ENCODE results near the gene TRPM6.
"Not testable (repeated sequence)": the region's sequence is repeated elsewhere in the genome, so short reads cannot be mapped to it uniquely, and the experiment has no call there.

The TRPM6 gene

DNA sequence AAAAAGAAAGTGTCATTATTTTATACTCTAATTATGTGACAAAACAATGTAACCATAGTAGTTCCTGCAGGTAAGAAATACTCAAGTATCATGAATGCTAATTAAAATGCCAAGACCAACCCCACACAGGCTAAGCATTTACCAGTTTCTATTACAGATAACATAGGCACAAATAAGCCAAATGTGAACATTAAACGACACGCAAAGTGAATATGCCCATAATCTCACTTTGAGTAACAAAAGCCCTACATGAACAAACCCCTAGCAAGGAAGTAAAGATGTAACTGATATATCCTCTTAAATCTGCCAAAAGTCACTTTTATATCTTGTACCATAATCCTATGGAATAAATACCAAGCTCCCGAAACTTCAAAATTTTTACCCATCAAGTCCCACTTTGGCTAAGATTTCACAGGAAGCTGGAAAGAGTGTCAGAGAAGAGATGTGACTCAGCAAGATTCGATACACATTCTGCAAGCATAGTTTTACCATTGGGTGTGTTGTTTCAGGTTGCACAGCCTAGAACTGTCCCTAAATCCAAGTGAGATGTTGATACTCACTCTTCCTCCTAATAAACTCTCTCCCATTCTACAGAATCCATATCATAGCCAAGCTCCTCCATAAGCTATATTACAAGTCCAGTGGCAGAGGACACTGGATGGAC is 28.8 kb downstream of the TRPM6 start:
- DNase-seq = no peak

DNA sequence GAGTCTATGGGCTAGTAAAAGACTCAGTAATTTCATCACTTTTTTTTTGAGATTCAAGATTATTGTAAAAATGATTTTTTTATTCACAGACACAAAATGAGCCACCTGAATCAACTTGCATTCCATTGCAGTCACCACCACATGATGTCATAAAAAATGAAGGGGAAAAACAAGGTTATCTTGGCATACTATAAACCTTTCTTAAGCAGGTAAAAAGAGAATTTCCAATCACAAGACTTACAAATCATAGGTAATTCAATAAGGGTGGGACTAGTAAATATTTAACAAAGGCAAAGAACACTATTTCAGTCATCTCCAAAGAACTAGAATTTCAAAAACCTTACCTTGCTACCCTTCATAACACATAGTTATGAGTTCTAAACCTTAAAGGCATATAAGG is 30.7 kb downstream of the TRPM6 start:
- DNase-seq = no peak

- DNase-seq = no peak
These were observed 32.6 kb downstream of the TRPM6 start for GRCh38 chr9:74855072-74855471.

DNA sequence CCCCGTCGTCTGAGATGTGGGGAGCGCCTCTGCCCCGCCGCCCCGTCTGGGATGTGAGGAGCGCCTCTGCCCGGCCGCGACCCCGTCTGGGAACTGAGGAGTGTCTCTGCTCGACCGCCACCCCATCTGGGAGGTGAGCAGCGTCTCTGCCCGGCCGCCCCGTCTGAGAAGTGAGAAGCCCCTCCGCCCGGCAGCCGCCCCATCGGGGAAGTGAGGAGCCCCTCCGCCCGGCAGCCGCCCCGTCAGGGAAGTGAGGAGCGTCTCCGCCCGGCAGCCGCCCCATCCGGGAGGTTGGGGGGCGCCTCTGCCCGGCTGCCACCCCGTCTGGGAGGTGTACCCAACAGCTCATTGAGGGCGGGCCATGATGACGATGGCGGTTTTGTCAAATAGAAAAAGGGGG is 34.7 kb downstream of the TRPM6 start:
- not testable (repeated sequence) for DNase-seq

GRCh38 chr9:74848153-74848525 is 39.6 kb downstream of the TRPM6 start:
- no peak for DNase-seq

DNA sequence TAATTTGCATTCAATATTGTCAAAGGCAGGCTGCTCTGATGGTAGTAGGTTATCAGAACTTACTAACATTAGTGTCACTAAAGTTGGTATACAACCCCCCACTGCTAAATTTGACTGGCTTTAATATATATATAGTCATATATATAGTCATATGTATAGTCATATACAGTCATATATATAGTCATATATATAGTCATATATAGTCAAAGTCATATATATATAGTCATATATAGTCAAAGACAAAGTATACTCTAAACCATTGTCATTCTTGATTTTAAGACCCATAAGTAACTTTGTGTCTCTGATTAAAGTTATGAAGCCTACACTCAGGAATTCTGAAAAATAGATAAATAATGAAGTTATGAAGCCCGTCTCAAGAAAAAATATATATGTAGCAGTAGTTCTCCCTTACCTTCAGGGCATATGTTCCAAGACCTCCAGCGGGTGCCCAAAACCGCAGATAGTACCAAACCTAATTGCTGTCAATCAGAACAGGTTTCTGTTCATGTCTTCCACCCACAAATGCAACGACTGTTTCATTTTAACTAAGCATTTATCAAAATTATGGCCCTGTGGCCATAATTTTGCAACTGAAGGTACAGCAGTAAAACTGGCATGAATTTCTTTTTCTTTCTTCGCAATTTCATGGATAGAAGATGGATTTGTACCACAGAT is 40.1 kb downstream of the TRPM6 start:
- no peak for DNase-seq

- DNase-seq = no peak
These were observed 41.0 kb downstream of the TRPM6 start for GRCh38 chr9:74846766-74847165.

DNA sequence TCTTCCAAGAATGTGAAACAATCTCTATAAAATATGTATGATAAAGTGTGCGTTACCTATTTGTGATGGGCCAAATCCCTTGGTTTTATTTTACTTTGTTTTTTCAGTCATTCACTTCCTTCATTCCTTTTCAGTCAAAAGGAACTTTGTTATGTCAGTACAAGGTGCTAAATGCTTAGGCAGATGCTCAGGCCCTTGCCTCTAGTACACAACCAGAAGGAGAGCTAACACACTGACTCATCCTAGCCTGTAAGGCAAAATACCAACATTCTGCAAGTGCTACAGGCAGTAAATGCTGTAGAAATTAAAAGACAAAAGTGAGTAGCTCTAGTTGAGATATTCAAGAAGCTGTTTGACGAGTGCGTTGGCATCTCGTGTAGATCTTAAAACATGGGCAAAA is 49.4 kb downstream of the TRPM6 start:
- no peak for DNase-seq

GRCh38 chr9:74824654-74825053 is 63.1 kb downstream of the TRPM6 start:
- peak; percentile 15 for DNase-seq

GRCh38 chr9:74821636-74822035 is 66.1 kb downstream of the TRPM6 start:
- no peak for DNase-seq

DNA sequence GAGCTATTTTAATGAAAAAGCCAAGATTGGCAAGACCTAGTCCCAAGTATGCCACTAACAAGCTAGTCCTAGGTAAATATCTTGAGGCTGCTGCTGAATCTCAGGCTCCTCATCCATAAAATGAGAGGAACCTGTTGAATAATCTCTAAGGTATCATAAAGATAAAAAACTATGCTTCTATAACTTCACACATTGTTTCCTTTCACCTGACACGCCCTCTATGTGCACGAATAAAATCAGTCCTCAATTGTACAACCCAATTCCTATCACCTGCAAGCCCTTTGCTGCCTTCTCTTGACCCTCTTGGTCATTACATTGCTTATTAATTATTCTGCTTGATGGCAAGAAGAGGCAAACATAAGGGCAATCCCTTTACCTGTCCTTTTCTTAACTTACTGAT is 69.9 kb downstream of the TRPM6 start:
- DNase-seq = no peak

GRCh38 chr9:74817281-74817810 is 70.4 kb downstream of the TRPM6 start:
- no peak for DNase-seq

- no peak for DNase-seq
These were observed 77.5 kb downstream of the TRPM6 start for GRCh38 chr9:74810200-74810599.

- no peak for DNase-seq
These were observed 83.7 kb downstream of the TRPM6 start for GRCh38 chr9:74804018-74804385.

DNA sequence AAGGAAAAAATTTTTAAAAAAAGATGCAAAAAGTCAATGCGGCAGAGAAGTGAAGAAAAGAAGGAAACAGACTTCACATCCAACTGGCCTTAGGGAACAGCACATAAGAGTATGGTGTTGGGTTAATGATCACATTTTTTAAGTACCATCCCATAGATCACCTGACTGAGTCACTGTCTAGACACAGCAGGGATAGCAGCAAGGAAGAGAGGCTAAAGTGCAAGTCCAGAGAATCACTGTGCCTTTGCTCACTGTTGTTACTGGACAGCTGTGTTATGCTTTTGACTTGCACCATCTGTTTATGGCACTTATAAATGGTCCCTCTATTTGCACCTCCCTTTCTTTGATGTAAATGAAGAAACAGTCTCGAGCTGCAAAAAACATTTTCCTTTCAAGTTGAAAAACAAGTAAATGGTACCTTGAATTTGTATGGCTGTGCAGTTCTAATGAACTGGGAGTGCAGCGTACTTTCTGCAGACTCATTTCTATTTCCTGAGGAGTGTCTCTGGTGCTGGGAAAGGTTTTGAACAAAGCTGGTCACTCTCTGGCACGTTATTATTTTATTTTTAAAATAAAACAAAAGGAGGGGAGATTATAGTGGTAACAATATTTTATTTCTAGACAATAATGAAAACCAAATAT is 84.2 kb downstream of the TRPM6 start:
- DNase-seq = no peak

DNA sequence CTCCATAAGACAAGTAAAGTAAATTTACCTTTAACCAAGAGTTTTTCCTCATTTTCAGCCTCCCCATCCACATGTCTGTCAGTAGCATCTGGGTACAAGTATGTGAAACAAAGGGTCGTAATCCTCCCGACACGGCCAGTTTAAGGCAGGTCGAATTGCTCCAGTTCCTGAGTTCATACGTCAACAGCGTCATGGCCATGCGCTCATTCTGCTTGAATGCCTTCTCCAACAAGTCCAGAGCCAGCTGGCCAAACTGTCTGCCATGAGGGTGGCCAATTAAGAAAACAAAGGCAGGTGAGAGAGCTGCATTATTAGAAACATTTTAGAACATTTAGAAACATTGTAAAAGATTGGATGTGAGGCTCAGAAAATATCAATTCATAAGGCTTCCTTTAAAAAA is 87.5 kb downstream of the TRPM6 start:
- no peak for DNase-seq

- no peak for DNase-seq
These were observed 91.9 kb downstream of the TRPM6 start for GRCh38 chr9:74795803-74796202.

DNA sequence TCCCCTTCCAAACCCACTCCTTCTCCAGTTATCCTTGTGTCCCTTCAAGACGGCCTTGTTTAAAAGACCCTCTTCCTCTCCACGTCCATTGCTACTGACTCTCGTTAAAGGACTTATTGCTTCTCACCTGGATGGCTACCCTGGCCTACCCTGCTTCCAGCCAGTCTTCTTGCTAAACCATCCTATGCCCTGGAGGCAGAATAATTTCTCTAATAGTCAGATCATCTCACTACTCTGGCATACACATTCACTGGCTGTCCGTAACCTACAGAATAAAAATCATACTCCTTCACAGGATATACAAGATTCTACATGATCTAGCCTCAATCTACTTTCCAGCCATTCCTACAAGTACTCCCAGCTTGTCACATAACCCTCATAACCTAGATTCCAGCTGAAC is 92.6 kb downstream of the TRPM6 start:
- no peak for DNase-seq

- DNase-seq = no peak
These were observed 103.2 kb downstream of the TRPM6 start for GRCh38 chr9:74784506-74784905.

DNA sequence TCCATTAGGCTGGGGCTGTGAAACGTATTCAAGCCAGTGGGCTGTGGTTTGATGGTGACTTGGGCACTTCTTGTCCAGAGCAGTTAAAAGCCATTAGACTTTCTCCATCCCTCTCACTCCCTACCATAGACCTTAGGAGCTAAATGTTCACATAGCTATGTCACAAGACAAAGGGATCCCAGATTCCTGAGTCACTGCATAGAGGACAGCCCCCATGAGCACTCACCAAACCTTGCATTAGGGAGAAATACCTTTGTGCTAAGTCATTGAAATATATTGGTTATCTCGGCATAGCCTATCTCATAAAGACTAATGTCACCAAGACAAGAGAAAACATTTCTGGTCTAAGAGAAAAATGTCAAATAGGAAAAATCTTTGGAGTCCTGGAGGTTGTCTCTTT is 104.3 kb downstream of the TRPM6 start:
- no peak for DNase-seq

DNA sequence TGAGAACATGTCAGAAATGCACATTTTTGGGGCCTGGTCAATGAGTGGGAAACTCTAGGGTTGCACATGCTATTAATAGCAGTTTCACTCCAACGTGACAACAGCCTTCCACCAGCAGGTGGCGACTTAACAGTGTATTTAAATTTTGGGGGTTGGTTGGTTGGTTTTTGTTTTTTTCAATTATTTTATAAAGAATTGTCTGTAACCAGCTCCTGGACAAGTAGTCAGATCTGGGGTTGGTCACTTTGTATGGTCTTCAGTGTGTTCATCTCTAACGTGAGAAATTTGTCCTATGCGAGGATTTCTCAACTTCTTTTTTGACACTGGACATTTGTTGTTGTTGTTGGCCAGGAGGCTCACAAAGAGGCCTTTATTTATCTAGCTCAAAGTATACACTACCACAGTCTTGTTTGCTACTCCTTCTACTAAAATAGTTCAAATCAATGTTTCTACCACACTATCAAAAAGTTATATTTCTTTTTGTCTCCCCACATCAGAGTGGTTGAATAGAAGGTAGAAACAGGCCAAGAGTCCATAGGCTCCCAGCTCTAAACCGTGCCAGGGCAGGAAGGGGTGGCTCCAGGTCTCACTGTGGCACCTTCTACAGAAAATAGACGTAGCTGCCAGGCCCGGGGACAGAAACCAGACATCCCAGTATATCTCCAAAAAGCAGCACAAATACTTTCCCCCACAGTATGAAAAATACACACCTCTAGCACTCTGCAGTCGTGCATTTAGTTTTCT is 110.4 kb downstream of the TRPM6 start:
- DNase-seq = peak; percentile 10

- no peak for DNase-seq
These were observed 112.3 kb downstream of the TRPM6 start for GRCh38 chr9:74775396-74775795.

DNA sequence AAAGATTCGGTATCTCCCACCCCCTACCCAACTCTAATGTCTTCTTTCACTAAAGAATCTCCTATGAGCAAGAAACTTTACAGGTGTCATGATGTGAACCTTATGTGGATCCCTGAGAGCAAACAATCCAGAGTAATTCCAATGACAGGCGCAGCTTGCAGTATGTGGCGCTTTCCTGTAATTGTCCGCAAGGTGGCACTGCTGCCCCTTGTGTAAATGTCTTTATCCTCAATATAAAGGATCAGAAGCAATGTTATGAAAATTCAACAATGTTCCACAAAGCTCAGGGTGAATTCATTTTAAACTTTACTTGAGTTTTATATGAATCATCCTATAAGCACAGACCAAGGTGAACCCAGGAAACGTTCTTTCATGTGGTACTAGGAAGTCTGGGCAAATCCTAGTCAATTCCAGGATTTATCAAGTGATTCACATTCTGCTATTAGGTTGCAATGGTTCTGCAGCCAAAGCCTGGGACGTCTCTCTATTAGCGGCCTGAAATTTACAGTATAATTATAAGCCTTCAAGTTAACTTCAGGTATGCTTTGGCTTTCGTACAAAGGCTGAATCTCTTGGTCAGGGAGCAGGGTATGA is 113.7 kb downstream of the TRPM6 start:
- peak; percentile 10 for DNase-seq
